ENCODE measurements around the gene WDR27.

DNA sequence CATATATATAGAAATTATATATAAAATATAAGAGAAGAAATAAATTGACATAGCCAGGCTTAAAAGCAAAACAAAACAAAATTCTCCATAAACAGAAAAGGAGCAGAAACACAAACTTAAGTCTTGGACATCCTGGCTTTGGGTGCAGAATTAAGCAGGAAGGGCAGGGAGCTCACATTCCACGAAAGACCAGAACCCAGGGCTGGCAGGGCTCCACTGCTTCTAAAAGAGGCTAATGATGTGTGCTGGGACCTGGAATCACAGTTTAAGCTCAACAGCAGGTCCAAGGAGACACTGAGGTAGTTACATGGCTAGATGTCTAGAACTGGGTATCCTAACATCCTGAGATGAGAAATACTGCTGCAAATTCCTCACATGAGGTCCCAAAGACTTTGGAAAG, 210.3 kb downstream of the WDR27 start:
- TF ChIP-seq, protein P1, sequence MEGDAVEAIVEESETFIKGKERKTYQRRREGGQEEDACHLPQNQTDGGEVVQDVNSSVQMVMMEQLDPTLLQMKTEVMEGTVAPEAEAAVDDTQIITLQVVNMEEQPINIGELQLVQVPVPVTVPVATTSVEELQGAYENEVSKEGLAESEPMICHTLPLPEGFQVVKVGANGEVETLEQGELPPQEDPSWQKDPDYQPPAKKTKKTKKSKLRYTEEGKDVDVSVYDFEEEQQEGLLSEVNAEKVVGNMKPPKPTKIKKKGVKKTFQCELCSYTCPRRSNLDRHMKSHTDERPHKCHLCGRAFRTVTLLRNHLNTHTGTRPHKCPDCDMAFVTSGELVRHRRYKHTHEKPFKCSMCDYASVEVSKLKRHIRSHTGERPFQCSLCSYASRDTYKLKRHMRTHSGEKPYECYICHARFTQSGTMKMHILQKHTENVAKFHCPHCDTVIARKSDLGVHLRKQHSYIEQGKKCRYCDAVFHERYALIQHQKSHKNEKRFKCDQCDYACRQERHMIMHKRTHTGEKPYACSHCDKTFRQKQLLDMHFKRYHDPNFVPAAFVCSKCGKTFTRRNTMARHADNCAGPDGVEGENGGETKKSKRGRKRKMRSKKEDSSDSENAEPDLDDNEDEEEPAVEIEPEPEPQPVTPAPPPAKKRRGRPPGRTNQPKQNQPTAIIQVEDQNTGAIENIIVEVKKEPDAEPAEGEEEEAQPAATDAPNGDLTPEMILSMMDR (IDR thresholded peaks at IDR 0.05), result no peak
- TF ChIP-seq POLR2AphosphoS5 (IDR thresholded peaks at IDR 0.05) (no peak), POLR2A (IDR thresholded peaks at IDR 0.05) (no peak)

Measured in prostate gland (tissue), 2 donors.